ENCODE results near the gene SIVA1.
"Not testable (repeated sequence)": the region's sequence is repeated elsewhere in the genome, so short reads cannot be mapped to it uniquely, and the experiment has no call there.

SIVA1 gene

DNA sequence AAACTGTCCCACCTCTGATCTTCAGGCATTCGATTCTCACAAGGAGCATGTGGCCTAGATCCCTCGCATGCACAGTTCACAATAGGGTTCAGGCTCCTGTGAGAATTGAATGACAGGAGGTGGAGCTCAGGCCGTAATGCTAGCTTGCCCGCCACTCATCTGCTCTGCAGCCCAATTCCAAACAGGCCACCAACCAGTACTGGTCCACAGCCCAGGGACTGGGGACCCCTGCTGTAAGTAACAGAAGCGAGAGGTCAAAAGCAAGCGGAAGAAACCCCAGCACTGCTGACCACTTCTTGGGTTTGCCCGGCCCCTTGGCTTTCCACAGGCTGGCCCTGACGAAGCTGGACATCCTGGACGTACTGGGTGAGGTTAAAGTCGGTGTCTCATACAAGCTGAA lies 8.5 kb upstream of the SIVA1 start:
- DNase-seq (ENCODE audit: extremely low read depth, low read depth): no peak
- no peak for TF ChIP-seq CTCF (IDR thresholded peaks at IDR 0.05; ENCODE audit: low read depth, low read length)

DNA sequence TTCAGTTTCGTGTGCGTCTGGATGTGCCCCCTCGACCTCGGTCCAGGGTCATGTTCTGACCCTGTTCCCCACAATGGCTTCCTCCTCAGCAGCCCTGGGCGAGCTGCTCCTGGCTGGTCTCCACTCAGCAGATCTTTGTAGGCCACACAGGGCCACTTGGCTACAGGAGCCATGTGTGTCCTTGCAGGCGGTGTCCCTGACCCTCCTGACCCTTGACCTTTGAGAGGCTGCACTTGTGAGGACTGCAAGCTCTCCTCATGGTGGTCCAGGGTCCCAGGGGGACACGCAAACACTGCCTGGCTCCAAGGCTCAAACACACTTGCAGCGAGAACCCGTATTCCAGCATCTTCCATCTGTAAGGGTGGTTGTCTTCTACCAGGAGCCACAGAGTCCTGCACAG lies 7.5 kb upstream of the SIVA1 start:
- TF ChIP-seq CTCF (IDR thresholded peaks at IDR 0.05; ENCODE audit: low read depth, low read length): no peak
- DNase-seq (ENCODE audit: extremely low read depth, low read depth): no peak

DNA sequence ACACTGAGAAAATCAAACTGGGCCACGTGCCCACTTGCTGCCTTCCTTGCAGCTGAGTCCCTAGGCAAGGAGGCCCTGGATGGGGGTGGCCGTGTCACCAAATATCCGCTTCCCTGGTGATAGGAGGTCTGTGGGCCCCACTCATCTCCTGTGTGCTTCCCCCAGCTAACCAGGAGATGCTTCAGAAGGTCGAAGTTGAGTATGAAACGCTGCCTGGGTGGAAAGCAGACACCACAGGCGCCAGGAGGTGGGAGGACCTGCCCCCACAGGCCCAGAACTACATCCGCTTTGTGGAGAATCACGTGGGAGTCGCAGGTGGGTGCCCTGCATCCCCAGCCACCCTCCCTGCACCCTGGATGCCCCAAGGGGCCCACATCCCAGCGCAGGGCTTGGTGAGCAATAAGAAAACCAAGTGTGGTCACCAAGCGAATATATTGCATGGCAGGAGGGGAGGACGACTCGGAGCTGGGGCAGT lies 6.8 kb upstream of the SIVA1 start:
- TF ChIP-seq CTCF (IDR thresholded peaks at IDR 0.05; ENCODE audit: low read depth, low read length): no peak
- no peak for DNase-seq (ENCODE audit: extremely low read depth, low read depth)

DNA sequence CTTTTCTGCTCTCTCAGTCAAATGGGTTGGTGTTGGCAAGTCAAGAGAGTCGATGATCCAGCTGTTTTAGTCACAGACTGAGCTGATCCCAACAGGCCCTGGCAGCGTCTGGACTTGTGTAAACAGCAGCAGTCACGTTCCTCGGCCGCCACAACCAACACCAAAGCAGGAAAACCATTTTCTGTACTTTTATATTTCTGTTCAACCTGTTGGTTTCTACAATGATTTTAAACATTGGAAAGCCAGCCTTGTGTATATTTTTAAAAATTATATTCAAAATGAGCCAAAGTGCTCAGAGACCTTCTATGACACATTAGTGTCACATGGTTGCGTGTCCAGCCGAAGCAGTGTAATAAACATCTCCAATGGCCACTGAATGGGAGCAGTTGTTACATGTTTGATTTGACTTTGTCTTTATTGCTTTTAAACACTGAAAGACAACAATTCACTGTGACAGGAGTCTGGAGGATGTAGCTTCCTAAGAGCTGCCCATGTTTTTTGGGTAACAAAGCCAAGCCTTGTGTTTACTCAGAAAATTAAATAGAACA lies 5.9 kb upstream of the SIVA1 start:
- no peak for DNase-seq (ENCODE audit: extremely low read depth, low read depth)

DNA sequence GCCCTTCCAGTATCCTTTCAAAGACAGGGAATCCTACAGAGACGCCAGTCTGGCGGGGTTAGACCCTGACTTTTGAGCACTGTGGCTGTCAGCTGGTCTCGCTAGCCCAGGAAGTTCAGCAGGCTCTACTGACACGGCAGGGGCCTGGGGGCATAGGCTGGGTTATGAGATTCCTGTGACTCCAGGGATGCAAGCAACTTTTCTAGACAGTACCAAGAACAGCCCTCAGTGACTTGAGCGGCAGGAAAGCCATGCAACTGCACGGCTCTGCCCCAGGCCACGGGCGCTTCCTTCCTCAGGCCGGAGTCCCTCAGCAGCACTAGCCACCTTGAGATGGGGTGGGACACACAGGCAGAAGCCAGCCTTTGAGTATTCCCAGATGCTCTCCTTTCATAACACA lies 5.1 kb upstream of the SIVA1 start:
- TF ChIP-seq CTCF (IDR thresholded peaks at IDR 0.05; ENCODE audit: low read depth, low read length): no peak
- no peak for DNase-seq (ENCODE audit: extremely low read depth, low read depth)

More for the DNA sequence above, 5.9 kb upstream of the SIVA1 start:
- no peak for TF ChIP-seq CTCF (IDR thresholded peaks at IDR 0.05; ENCODE audit: low read depth, low read length)

DNA sequence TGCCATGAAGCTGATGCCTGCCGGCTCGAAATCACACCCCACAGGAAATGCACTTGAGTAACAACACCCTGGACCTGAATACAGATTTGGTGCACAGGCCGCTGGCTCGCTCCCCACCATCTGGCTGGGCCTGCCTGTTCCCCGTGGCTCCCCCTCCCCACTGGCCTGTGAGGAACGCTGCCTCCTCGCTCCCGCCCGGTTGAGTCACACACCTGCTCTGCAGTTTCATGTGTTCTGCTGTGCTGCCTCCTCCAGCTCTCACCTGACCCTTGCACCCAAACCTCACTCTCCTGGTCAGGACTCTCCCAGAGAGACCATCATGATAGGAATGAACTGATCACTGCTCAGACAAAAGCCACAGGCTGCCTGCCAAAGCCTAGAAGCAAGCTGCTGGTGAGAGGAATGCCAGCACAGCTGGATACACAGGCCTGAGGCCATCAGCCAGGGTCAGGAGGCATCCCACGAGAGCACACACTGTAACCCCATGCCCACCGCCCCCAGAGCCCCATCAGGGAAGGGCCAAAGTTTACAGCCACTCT lies 3.8 kb upstream of the SIVA1 start:
- TF ChIP-seq CTCF (IDR thresholded peaks at IDR 0.05; ENCODE audit: low read depth, low read length): no peak
- no peak for DNase-seq (ENCODE audit: extremely low read depth, low read depth)

DNA sequence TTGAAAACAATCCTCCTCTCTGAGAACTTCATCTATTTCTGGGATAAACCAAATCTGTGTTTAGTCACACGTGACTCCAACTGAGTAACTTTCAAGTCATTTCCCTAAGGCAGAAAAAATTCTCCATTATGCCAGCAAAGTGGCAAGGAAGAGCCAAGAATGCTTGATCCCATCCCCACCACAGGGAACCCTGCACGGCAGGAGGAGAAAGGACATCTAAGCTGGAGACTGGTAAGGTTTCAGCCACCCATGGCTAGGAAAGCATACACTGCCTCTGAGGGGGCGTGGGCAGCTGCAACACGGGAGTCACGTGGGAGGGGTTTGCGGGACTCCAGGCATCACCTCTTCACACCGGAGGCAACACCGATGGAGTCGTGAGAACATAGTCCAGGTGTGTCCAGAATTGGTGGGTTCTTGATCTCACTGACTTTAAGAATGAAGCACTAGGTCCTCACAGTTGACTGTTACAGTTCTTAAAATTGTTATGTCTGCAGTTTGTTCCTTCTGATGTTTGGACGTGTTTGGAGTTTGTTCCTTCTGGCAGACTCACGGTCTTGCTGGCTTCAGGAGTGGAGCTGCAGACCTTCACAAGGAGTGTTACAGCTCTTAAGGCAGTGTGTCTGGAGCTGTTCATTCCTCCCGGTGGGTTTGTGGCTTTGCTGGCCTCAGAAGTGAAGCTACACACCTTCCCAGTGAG lies 2.7 kb upstream of the SIVA1 start:
- no peak for TF ChIP-seq CTCF (IDR thresholded peaks at IDR 0.05; ENCODE audit: low read depth, low read length)

GRCh38 chr14:104750753-104751057 lies 2.2 kb upstream of the SIVA1 start:
- not testable (repeated sequence) for DNase-seq (ENCODE audit: extremely low read depth, low read depth)

More for the DNA sequence above, 2.7 kb upstream of the SIVA1 start:
- no peak for DNase-seq (ENCODE audit: extremely low read depth, low read depth)

All from AG09319 (cell line).